ENCODE data around the gene SETD6.

Gene SETD6

GRCh38 chr16:58497935-58498334, 17.4 kb upstream of the SETD6 start:
- Histone ChIP-seq H3K4me3 (ENCODE audit: low read length in 2 of 2) (no peak overlapping the region), H3K4ac (ENCODE audit: low read length) (no peak overlapping the region), H3K27ac (replicated peaks; ENCODE audit: low read length) (no peak overlapping the region), H3K36me3 (replicated peaks in 1 of 2; ENCODE audit: control insufficient read depth in 2 of 2, insufficient read depth in 2 of 2, low read length in 2 of 2) (no peaks in the 10 kb centered on the region), H2AK5ac (ENCODE audit: low read depth, low read length) (peak overlapping the region; percentile 91), H4K91ac (ENCODE audit: low read depth, low read length, poor library complexity) (no peak overlapping the region), H4K8ac (ENCODE audit: low read depth, low read length) (no peak overlapping the region), H2BK12ac (ENCODE audit: low read length) (no peak overlapping the region), H3K27me3 (ENCODE audit: control insufficient read depth in 3 of 3, insufficient read depth in 3 of 3, low read depth in 1 of 3, low read length in 3 of 3) (peaks cover 0 to 2% (median 0%) of the 10 kb centered on the region in 3 experiments), H3K9ac (ENCODE audit: low read depth, low read length, poor library complexity) (peak overlapping the region; percentile 1), H2AFZ (ENCODE audit: low read length) (no peak overlapping the region), H3K23ac (ENCODE audit: low read depth, low read length, poor library complexity) (no peak overlapping the region), H3K14ac (ENCODE audit: low read length) (no peak overlapping the region), H2BK15ac (ENCODE audit: low read length) (peak overlapping the region; percentile 14), H3K4me2 (ENCODE audit: insufficient read depth, low read length, poor library complexity, severe bottlenecking) (no peak overlapping the region), H2BK5ac (ENCODE audit: low read length) (peak overlapping the region; percentile 63), H2BK120ac (ENCODE audit: low read depth, low read length) (no peak overlapping the region), H3K79me1 (ENCODE audit: low read depth, low read length) (peaks cover 4% of the 10 kb centered on the region), H3K9me3 (replicated peaks in 1 of 2; ENCODE audit: control insufficient read depth in 2 of 2, insufficient read depth in 1 of 2, low read depth in 1 of 2, low read length in 2 of 2) (no peaks in the 10 kb centered on the region), H3K18ac (ENCODE audit: low read length) (no peak overlapping the region), H3K4me1 (ENCODE audit: control insufficient read depth in 2 of 2, insufficient read depth in 1 of 2, low read depth in 1 of 2, low read length in 2 of 2) (peaks cover 43 to 54% of the 10 kb centered on the region in 2 donors)
- WGBS, 2 donors (ENCODE audit: extremely low coverage in 2 of 2, insufficient read length in 2 of 2, insufficient replicate concordance in 1 of 2) = no CpG with 5 or more reads among the region's 5 CpGs
- DNase-seq (ENCODE audit: low spot score) = no peak

GRCh38 chr16:58498341-58499091, 16.8 kb upstream of the SETD6 start:
- Histone ChIP-seq H3K79me1 (ENCODE audit: low read depth, low read length) (peaks cover 4% of the 10 kb centered on the region), H2BK12ac (ENCODE audit: low read length) (peak overlapping the region; percentile 27), H3K23ac (ENCODE audit: low read depth, low read length, poor library complexity) (no peak overlapping the region), H3K36me3 (replicated peaks in 1 of 2; ENCODE audit: control insufficient read depth in 2 of 2, insufficient read depth in 2 of 2, low read length in 2 of 2) (peaks cover 0 to 2% of the 10 kb centered on the region in 2 donors), H3K18ac (ENCODE audit: low read length) (no peak overlapping the region), H3K4me1 (ENCODE audit: control insufficient read depth in 2 of 2, insufficient read depth in 1 of 2, low read depth in 1 of 2, low read length in 2 of 2) (peaks cover 40 to 52% of the 10 kb centered on the region in 2 donors), H2BK5ac (ENCODE audit: low read length) (peak overlapping the region; percentile 63), H3K27me3 (ENCODE audit: control insufficient read depth in 3 of 3, insufficient read depth in 3 of 3, low read depth in 1 of 3, low read length in 3 of 3) (peaks cover 0 to 2% (median 0%) of the 10 kb centered on the region in 3 experiments), H3K9me3 (replicated peaks in 1 of 2; ENCODE audit: control insufficient read depth in 2 of 2, insufficient read depth in 1 of 2, low read depth in 1 of 2, low read length in 2 of 2) (no peaks in the 10 kb centered on the region), H3K9ac (ENCODE audit: low read depth, low read length, poor library complexity) (peak overlapping the region; percentile 1), H4K91ac (ENCODE audit: low read depth, low read length, poor library complexity) (no peak overlapping the region), H2BK15ac (ENCODE audit: low read length) (peak overlapping the region; percentile 52), H2AK5ac (ENCODE audit: low read depth, low read length) (peak overlapping the region; percentile 91), H2BK120ac (ENCODE audit: low read depth, low read length) (peak overlapping the region; percentile 7), H3K4me2 (ENCODE audit: insufficient read depth, low read length, poor library complexity, severe bottlenecking) (no peak overlapping the region), H4K8ac (ENCODE audit: low read depth, low read length) (no peak overlapping the region), H2AFZ (ENCODE audit: low read length) (no peak overlapping the region), H3K4me3 (ENCODE audit: low read length in 2 of 2) (no peak overlapping the region), H3K27ac (replicated peaks; ENCODE audit: low read length) (no peak overlapping the region), H3K4ac (ENCODE audit: low read length) (no peak overlapping the region), H3K14ac (ENCODE audit: low read length) (no peak overlapping the region)
- DNase-seq (ENCODE audit: low spot score) = no peak
- WGBS, 2 donors (ENCODE audit: extremely low coverage in 2 of 2, insufficient read length in 2 of 2, insufficient replicate concordance in 1 of 2) = no CpG with 5 or more reads among the region's 9 CpGs

- peak overlapping the region; percentile 7 for H2BK120ac ChIP-seq (ENCODE audit: low read depth, low read length)
- H3K14ac ChIP-seq (ENCODE audit: low read length) = no peak overlapping the region
- H2BK12ac ChIP-seq (ENCODE audit: low read length) = peak overlapping the region; percentile 27
- peak overlapping the region; percentile 91 for H2AFZ ChIP-seq (ENCODE audit: low read length)
- peak overlapping the region; percentile 52 for H3K23ac ChIP-seq (ENCODE audit: low read depth, low read length, poor library complexity)
- H2AK5ac ChIP-seq (ENCODE audit: low read depth, low read length) = peak overlapping the region; percentile 90
- H2BK15ac ChIP-seq (ENCODE audit: low read length) = peak overlapping the region; percentile 91
- H3K9me3 ChIP-seq (replicated peaks in 1 of 2; ENCODE audit: control insufficient read depth in 2 of 2, insufficient read depth in 1 of 2, low read depth in 1 of 2, low read length in 2 of 2) = no peaks in the 10 kb centered on the region
- H3K18ac ChIP-seq (ENCODE audit: low read length) = peak overlapping the region; percentile 49
- no peak overlapping the region for H3K27ac ChIP-seq (replicated peaks; ENCODE audit: low read length)
- H2BK5ac ChIP-seq (ENCODE audit: low read length) = no peak overlapping the region
- no peak for DNase-seq (ENCODE audit: low spot score)
- peaks cover 2 to 8% of the 10 kb centered on the region in 2 donors for H3K36me3 ChIP-seq (replicated peaks in 1 of 2; ENCODE audit: control insufficient read depth in 2 of 2, insufficient read depth in 2 of 2, low read length in 2 of 2)
- H3K27me3 ChIP-seq (ENCODE audit: control insufficient read depth in 3 of 3, insufficient read depth in 3 of 3, low read depth in 1 of 3, low read length in 3 of 3) = peaks cover 0 to 2% (median 0%) of the 10 kb centered on the region in 3 experiments
- H3K79me1 ChIP-seq (ENCODE audit: low read depth, low read length) = peaks cover 4% of the 10 kb centered on the region
- no peak overlapping the region for H4K8ac ChIP-seq (ENCODE audit: low read depth, low read length)
- H3K4me2 ChIP-seq (ENCODE audit: insufficient read depth, low read length, poor library complexity, severe bottlenecking) = no peak overlapping the region
- H3K4ac ChIP-seq (ENCODE audit: low read length) = no peak overlapping the region
- H4K91ac ChIP-seq (ENCODE audit: low read depth, low read length, poor library complexity) = no peak overlapping the region
- no CpG with 5 or more reads among the region's 10 CpGs for WGBS, 2 donors (ENCODE audit: extremely low coverage in 2 of 2, insufficient read length in 2 of 2, insufficient replicate concordance in 1 of 2)
- no peak overlapping the region for H3K4me3 ChIP-seq (ENCODE audit: low read length in 2 of 2)
- peaks cover 37 to 46% of the 10 kb centered on the region in 2 donors for H3K4me1 ChIP-seq (ENCODE audit: control insufficient read depth in 2 of 2, insufficient read depth in 1 of 2, low read depth in 1 of 2, low read length in 2 of 2)
- H3K9ac ChIP-seq (ENCODE audit: low read depth, low read length, poor library complexity) = no peak overlapping the region
These were observed 16.2 kb upstream of the SETD6 start for GRCh38 chr16:58499092-58499511.

- Histone ChIP-seq H3K14ac (ENCODE audit: low read length) (peak within 1 kb of the TSS; percentile 97), H3K4ac (ENCODE audit: low read length) (peak within 1 kb of the TSS; percentile 57), H3K27me3 (ENCODE audit: control insufficient read depth in 3 of 3, insufficient read depth in 3 of 3, low read depth in 1 of 3, low read length in 3 of 3) (peaks cover 0 to 2% (median 0%) of the 10 kb centered on the region in 3 experiments), H3K4me1 (ENCODE audit: control insufficient read depth in 2 of 2, insufficient read depth in 1 of 2, low read depth in 1 of 2, low read length in 2 of 2) (peaks cover 32 to 40% of the 10 kb centered on the region in 2 donors), H3K4me2 (ENCODE audit: insufficient read depth, low read length, poor library complexity, severe bottlenecking) (peak within 1 kb of the TSS; percentile 100), H3K27ac (replicated peaks; ENCODE audit: low read length) (no peak within 1 kb of the TSS), H4K91ac (ENCODE audit: low read depth, low read length, poor library complexity) (no peak within 1 kb of the TSS), H2BK120ac (ENCODE audit: low read depth, low read length) (peak within 1 kb of the TSS; percentile 94), H4K8ac (ENCODE audit: low read depth, low read length) (no peak within 1 kb of the TSS), H3K23ac (ENCODE audit: low read depth, low read length, poor library complexity) (peak within 1 kb of the TSS; percentile 89), H2BK5ac (ENCODE audit: low read length) (no peak within 1 kb of the TSS), H3K9ac (ENCODE audit: low read depth, low read length, poor library complexity) (peak within 1 kb of the TSS; percentile 90), H2BK15ac (ENCODE audit: low read length) (peak within 1 kb of the TSS; percentile 91), H2BK12ac (ENCODE audit: low read length) (peak within 1 kb of the TSS; percentile 27), H2AFZ (ENCODE audit: low read length) (peak within 1 kb of the TSS; percentile 91), H3K79me1 (ENCODE audit: low read depth, low read length) (peaks cover 4% of the 10 kb centered on the region), H3K4me3 (ENCODE audit: low read length in 2 of 2) (peak within 1 kb of the TSS; percentile 61 to 77), H3K36me3 (replicated peaks in 1 of 2; ENCODE audit: control insufficient read depth in 2 of 2, insufficient read depth in 2 of 2, low read length in 2 of 2) (peaks cover 7 to 13% of the 10 kb centered on the region in 2 donors), H3K18ac (ENCODE audit: low read length) (peak within 1 kb of the TSS; percentile 91), H2AK5ac (ENCODE audit: low read depth, low read length) (peak within 1 kb of the TSS; percentile 90), H3K9me3 (replicated peaks in 1 of 2; ENCODE audit: control insufficient read depth in 2 of 2, insufficient read depth in 1 of 2, low read depth in 1 of 2, low read length in 2 of 2) (no peaks in the 10 kb centered on the region)
- no CpG with 5 or more reads among the region's 24 CpGs for WGBS, 2 donors (ENCODE audit: extremely low coverage in 2 of 2, insufficient read length in 2 of 2, insufficient replicate concordance in 1 of 2)
- peak; percentile 78 for DNase-seq (ENCODE audit: low spot score)
These were observed 15.5 kb upstream of the SETD6 start, which contains the start of gene NDRG4 for GRCh38 chr16:58499615-58500351. Gene NDRG4 (plus strand): TSS chr16:58500143. CDS start chr16:58500249, 106 bp downstream.
